SKM-1 treated with dmso at 0.1 percent for 144 hours (cell line): ENCODE results near the gene ZNF350.
"Not testable (repeated sequence)": the region's sequence is repeated elsewhere in the genome, so short reads cannot be mapped to it uniquely, and the experiment has no call there.

Experiments used
- DNase-seq: peaks from one replicate; lab custom pipeline; 2025; ENCODE audit not compliant: unreplicated experiment; lab: John Stamatoyannopoulos, UW

ZNF350 gene

DNA sequence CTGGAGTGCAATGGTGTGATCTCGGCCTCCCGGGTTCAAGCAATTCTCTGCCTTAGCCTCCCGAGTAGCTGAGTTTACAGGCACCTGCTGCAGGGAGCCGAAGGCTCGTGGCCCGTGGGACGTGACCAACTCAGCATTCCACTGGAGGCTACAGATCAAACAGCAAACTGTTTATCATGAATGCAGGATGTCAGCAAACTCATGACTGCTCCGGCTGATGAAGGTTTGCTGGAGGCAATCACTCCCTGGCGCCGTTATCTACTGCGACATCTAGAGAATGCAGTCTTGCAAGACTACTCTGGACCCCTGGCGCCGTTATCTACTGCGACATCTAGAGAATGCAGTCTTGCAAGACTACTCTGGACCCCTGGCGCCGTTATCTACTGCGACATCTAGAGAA, 10.9 kb downstream of the ZNF350 start:
- not testable (repeated sequence) for DNase-seq

GRCh38 chr19:51971624-51972023, 15.0 kb downstream of the ZNF350 start:
- DNase-seq = no peak

DNA sequence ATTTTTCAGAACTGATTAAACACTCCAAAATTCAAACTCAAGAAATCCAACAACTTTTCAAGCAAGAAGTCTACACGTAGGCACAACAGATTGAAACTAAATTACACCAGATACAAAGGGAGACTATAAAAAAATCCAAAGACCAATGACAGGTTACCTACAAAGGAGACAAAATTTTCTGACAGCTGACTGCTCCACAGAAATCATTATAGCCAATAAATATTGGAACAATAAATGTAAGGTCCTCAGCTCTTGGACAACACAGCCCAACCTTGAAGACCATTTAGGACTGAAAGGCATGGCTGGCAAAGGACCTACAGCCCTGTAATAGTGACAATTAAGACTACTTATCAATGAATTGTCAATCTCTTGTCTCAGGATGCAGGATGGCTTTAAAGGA, 15.9 kb downstream of the ZNF350 start:
- no peak for DNase-seq

DNA sequence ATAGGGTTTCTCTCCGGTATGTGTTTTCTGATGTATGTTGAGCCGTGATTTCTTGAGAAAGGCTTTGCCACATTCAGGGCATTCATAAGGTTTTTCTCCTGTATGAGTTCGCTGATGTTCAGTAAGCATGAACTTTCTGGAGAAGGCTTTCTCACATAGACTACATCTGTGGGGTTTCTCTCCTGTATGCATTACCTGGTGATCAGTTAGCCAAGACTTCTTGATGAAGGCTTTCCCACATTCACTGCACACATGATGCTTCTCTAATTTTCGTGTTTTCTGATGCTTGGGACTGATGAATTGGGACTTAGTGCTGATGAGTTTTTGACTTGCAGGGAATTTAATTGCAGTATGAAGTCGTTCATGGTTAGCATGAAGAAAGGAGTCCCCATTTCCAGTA, 21.1 kb downstream of the ZNF350 start:
- no peak for DNase-seq

DNA sequence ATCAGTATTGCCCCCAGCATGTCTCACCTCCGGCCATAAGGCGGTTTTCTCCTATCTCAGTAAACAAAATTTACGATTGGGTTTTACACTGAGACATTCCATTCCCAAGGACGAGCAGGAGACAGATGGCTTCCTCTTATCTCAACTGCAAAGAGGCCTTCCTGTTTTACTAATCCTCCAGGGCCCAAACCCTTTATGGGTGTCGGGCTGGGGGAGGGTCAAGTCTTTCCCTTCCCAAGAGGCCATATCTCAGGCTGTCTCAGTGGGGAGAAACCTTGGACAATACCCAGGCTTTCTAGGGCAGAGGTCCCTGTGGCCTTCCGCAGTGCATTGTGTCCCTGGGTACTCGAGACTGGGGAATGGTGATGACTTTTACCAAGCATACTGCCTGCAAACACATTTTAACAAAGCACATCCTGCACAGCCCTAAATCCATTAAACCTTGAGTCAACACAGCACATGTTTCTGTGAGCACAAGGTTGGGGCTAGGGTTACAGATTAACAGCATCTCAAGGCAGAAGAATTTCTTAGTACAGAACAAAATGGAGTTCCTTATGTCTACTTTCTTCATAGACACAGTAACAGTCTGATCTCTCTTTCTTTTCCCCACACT, 25.9 kb downstream of the ZNF350 start:
- not testable (repeated sequence) for DNase-seq

DNA sequence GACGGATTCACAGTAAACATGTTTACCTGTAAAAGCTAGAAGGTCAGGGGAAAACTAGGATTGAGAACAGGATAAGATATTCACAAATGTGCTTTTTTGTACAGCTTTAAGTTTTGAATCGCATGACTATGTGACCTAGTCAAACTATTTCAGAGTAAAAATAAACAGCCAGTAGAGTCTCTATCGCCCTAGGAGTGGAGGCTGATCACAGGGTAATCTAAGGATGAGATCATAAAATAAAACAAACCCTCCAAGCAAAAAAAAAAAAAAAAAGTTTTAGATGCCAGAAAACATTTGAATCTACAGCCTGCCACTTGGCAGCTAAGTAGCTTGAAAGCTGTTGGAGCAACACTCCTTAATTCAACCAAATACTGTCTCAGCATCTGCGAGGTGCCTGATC, 26.8 kb downstream of the ZNF350 start:
- no peak for DNase-seq

DNA sequence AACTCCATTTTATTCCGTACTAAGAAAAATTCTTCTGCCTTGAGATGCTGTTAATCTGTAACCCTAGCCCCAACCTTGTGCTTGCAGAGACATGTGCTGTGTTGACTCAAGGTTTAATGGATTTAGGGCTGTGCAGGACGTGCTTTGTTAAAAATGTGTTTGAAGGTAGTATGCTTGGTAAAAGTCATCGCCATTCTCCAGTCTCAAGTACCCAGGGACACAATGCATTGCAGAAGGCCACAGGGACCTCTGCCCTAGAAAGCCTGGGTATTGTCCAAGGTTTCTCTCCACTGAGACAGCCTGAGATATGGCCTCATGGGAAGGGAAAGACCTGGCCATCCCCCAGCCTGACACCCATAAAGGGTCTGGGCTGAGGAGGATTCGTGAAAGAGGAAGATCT, 28.8 kb downstream of the ZNF350 start:
- not testable (repeated sequence) for DNase-seq

GRCh38 chr19:51948975-51949374, 37.7 kb downstream of the ZNF350 start:
- DNase-seq = no peak

DNA sequence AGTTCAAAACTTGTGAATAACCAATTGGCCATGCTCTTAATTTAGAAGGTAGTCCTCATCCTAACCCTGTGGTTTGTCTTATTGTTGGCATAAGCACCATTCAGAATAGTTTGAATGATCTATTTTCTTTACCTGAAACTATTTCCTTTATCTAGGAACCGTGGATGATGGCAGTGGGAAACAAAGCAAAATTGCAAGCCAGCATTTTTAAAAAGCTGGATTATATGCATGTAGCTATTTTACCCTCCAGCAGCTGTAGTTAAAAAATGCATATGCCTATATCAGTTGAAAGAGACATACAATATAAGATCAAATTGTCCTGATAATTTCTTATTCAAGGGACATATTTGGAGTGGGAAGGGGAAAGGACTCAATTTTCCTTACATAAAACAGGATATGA, 40.0 kb downstream of the ZNF350 start:
- no peak for DNase-seq

- no peak for DNase-seq
Observed at GRCh38 chr19:51944798-51945552, 41.7 kb downstream of the ZNF350 start.

DNA sequence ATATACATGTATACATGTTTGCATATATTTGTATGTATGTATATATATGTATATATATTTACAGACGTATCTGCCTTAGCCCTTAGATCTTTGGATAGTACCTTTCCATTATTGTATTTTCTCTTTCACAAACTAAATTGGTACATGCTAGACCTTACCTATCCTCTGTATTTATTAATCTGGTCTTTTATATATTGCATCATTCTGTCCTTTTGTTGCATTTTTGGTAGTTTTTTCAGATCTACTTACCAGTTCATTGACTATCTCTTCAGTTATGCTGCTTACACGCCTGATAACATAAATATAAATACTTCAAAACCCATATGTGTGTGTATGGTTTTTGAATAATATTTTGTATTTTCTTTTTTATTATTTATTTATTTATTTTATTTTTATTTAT, 47.7 kb downstream of the ZNF350 start:
- DNase-seq = no peak

DNA sequence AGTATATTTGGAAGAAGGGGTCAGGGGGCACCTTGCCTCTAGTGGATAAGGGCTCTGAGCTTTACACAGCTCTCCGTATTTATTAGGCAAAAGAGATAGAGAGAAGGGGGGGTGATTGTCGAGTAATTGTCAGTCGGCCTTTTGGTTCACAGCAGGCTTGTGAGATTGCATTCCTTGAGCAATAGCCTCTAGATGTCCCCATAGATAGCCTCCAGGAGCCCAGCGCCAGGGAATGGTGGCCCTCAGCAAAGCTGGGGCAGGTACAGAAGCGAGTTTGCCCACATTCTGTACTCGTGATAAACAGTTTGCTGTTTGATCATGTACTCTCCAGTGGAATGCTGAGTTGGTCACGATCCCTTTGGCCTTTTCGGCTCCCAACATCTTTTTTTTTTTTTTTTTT, 54.7 kb downstream of the ZNF350 start:
- DNase-seq = no peak

DNA sequence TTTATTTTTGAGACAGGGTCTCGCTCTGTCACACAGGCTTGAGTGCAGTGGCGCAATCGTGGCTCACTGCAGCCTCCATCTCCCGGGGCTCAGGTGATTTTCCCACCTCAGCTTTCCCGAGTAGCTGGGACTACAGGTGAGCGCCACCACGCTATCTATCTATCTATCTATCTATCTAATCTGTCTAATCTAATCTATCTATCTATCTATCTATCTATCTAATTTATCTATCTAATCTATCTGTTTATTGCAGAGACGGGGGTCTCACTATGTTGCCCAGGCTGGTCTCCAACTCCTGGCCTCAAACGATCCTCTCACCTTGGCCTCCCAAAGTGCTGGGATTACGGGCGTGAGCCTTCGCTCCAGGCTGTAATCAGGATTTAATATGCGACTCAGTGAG, 58.8 kb downstream of the ZNF350 start:
- no peak for DNase-seq

GRCh38 chr19:51926784-51927741, 59.6 kb downstream of the ZNF350 start, which contains the start of gene ZNF613:
ZNF613 (plus strand) TSS chr19:51927472; CDS start chr19:51936221, 8,749 bp downstream.
- peak; percentile 46 for DNase-seq

DNA sequence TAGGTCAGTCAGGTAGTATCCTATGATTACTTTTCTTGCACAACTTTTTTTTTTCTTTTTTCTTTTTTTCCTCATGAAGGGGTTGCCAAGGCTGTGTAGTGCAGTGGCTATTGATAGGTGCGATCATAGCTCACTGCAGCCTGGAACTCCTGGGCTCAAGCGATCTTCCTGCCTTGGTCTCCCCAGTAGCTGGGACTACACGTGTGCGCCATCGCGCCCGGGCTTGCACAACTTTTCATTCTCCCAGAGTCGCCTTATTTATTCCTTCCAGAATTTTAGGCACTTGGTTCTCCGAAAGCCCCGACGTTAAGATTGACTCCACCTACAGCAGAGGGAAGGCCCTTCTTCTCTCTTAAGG, 60.2 kb downstream of the ZNF350 start:
- no peak for DNase-seq

- no peak for DNase-seq
Observed at GRCh38 chr19:51921949-51922348, 64.7 kb downstream of the ZNF350 start.

DNA sequence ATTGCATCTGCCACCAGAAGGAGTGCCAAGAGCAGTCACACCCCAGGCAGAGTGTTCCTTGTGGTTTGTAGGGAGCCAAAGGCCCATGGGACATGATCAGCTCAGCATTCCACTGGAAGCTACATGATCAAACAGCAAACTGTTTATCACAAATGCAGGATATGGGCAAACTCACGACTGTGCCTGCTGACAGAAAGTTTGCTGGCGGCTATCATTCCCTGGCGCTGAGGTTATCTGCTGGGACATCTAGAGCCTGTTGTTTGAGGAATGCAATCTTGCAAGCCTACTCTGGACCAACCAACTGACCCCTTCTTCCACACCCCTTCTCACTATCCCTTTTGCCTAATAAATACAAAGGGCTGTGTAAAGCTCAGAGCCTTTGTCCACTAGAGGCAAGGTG, 67.0 kb downstream of the ZNF350 start:
- no peak for DNase-seq

- no peak for DNase-seq
Observed at GRCh38 chr19:51916167-51916566, 70.5 kb downstream of the ZNF350 start.

GRCh38 chr19:51915324-51915867, 71.2 kb downstream of the ZNF350 start:
- DNase-seq = no peak
